Left colon (tissue), 2 donors: ENCODE data around the gene LRPPRC. TPM values are rescaled to one million over a fixed set of nuclear protein-coding genes. Genes with fewer than 3 reads are reported as not detected.
"Not testable (repeated sequence)": the region's sequence is repeated elsewhere in the genome, so short reads cannot be mapped to it uniquely, and the experiment has no call there.

Experiments
- ATAC-seq: fragments of 200-7000 bp; cut with Tn5 transposase; one replicate; pipeline ENCODE4 v1.9.1; 2020; ENCODE audit warnings: mild to moderate bottlenecking, moderate library complexity
- DNase-seq, 2 donors: peaks; one replicate each; pipeline ENCODE4 v3.0.0-alpha.2; 2020
- intact Hi-C, 2 donors: fragments of 100-400 bp; cut with DNase I in 1 of 2; cut with micrococcal nuclease in 1 of 2; formaldehyde crosslinking; loops; one replicate each; pipeline versions ENCODE4 v1.11.2 to v1.14.0; 2022; cut with DNase I, micrococcal nuclease
- total RNA-seq, 2 donors: library from RNA; stranded (reverse); fragmentation: NEBNext Ultra II Directional; extraction: Animal tissue kit (Norgen Biotek cat#: 25700); gene quantifications; one replicate each; pipeline ENCODE4 v1.2.1, GENCODE V29; 2021
- donor health status: DM: no; HTN: no; CAD: no.
- donor health status: DM: yes; HTN: yes; CAD: no.

Gene LRPPRC
- total RNA-seq, 2 donors from 2014 or later, result 98.8 to 110 TPM

- ATAC-seq, result no peak
- DNase-seq, result no peak
- intact Hi-C loops, result no loop called here
These were observed 61.2 kb downstream of the LRPPRC start for GRCh38 chr2:43934567-43934966.

- ATAC-seq (no peak), DNase-seq (no peak)
- intact Hi-C loops, result no loop called here
These were observed 64.5 kb downstream of the LRPPRC start for GRCh38 chr2:43931293-43931692.

DNA sequence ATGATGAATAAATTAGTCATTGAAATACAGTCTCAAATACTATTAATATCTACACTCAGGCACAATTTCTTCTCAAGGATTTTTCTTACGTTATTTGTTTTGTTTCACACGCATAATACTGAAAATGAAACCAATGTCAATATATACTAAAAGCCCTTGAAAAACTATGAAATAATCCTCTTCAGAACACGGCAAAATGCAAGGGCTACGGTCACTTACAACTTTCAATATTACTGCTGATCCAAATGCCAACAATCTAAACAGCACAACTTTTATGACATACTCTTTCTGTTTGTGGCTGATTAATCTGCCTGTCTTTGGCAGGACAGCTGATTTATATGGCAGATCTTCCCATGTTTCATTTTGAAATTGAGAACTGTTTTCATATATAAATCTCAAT is 68.3 kb downstream of the LRPPRC start:
- no peak for DNase-seq
- ATAC-seq, result no peak

DNA sequence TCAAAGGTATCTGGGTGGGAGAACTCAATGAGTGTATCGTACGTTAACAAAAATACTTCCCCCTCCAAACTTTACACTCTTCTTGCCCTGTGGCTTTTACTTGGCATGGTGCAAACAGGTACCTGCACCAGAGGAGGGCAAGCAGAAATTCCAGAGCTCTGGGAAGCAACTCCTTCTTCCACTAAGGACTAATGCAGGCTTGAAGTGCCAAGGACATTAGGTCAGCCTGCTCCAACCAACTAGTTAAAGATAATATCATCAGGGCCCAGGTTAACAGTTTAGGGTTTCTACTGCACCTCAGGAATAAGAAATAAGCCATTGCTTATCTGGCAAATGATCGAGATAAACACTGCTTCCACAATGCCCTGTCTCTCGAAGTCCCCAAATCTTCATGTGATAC is 70.4 kb downstream of the LRPPRC start:
- intact Hi-C loops, result no loop called here
- ATAC-seq (no peak), DNase-seq (no peak)

More for the DNA sequence above, 68.3 kb downstream of the LRPPRC start:
- intact Hi-C loops, result no loop called here

DNA sequence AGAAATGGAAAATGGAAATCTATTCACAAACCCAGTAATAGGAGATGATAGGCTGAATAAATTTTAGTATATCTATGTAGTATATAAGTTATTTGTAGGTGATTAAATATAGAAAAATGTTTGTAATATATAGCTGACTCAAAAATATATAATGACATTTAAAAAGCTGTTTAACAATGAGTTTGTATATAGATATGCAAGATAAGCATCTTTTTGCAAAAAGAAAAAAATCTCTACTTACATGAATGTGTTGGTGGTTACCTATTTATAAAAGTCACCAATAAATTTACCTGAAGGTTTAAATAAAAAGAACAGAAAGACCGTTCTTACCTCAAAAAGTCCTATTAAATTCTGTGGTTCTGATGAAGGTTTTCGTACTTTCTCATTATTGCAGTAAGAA is 71.3 kb downstream of the LRPPRC start:
- no peak for ATAC-seq
- intact Hi-C loops, result no loop called here
- no peak for DNase-seq

DNA sequence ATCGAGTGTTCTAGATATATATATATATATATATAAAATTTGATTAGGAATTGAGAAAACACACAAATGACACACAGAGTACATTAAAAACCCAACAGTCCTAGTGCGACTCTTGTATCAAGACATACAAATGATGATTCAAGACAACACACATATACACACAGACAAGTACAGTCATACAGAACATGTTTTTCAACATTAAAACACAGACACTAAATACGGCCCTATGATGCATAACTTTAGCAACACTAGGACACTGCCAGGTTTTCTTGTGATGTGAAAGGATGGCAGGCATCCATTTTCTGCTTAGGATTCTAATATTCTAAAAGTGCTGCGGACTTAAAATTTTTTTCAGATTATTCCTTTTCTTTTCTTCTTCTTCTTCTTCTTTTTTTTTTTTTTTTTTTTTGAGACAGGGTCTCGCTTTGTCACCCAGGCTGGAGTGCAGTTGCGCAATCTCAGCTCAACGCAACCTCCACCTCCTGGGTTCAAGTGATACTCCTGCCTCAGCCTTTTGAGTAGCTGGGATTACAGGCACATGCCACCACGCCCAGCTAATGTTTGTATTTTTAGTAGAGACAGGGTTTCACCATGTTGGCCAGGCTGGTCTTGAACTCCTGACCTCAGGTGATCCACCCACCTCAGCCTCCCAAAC is 84.5 kb downstream of the LRPPRC start:
- intact Hi-C loops, ATAC-seq: not testable (repeated sequence)

GRCh38 chr2:43906448-43907109 is 89.2 kb downstream of the LRPPRC start:
- intact Hi-C loops, result no loop called here
- DNase-seq (no peak), ATAC-seq (no peak)

More for the DNA sequence above, 84.5 kb downstream of the LRPPRC start:
- not testable (repeated sequence) for DNase-seq

DNA sequence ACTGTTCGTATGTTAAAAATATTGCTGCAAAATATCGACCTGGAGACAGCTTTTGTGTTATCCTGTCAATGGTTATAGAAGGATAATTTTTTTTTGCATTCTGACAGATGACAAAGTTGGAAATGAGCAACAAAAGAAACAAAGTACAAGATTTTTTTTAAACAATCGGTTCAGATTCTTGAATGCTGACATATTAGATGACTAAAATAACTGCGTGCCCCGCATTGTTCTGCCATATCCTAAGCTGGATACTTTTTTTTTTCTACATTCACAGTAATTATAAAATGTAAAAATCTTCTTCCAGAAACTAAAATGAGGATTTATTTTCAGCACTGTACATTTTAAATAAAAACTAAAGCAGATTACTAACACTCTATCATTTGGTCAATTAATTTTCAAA is 89.9 kb downstream of the LRPPRC start:
- no peak for DNase-seq
- ATAC-seq, result no peak
- intact Hi-C loops, result no loop called here

DNA sequence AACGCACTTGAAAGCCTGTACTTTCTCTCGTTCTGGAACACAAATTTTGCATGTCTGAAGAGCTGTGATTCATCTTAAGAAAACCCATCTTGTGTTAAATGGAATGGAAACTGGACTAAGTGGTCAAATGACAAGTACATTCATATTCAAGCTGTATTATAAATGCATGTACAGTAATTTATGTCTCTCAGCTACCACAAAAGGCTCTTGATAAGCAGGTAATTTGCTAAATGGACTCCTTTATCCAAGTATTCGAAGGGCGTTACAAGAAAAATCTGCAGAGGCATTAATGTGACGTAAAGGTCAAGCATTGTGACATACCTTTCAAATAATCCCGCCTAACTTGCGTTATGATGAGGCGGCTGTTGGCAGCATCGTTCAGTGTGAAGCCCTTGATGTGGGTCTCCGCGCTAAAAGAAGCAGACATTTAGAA is 90.4 kb downstream of the LRPPRC start:
- intact Hi-C loops, result no loop called here
- ATAC-seq (no peak), DNase-seq (no peak)

- ATAC-seq, result no peak
- intact Hi-C loops, result loop anchor here in 1 of 2 donors (10.0 kb wide), 1 partner anchor 285 kb away; no protein-coding TSS in a partner anchor
- DNase-seq, result no peak
These were observed 96.2 kb downstream of the LRPPRC start for GRCh38 chr2:43899589-43899988.

GRCh38 chr2:43898838-43899346 is 96.9 kb downstream of the LRPPRC start:
- no peak for ATAC-seq
- intact Hi-C loops, result loop anchor here in 1 of 2 donors (10.0 kb wide), 1 partner anchor 284 kb away; no protein-coding TSS in a partner anchor
- no peak for DNase-seq

GRCh38 chr2:43898134-43898837 is 97.5 kb downstream of the LRPPRC start:
- peak; percentile 96 for ATAC-seq
- intact Hi-C loops, result loop anchor here in 1 of 2 donors (10.0 kb wide), 1 partner anchor 283 kb away; no protein-coding TSS in a partner anchor
- DNase-seq, result peak in 1 of 2 donors; percentile 64

- DNase-seq, result no peak
- ATAC-seq, result no peak
- intact Hi-C loops, result loop anchor here in 1 of 2 donors (10.0 kb wide), 1 partner anchor 283 kb away; no protein-coding TSS in a partner anchor
These were observed 98.3 kb downstream of the LRPPRC start for GRCh38 chr2:43897492-43897891.

GRCh38 chr2:43896906-43897305 is 98.9 kb downstream of the LRPPRC start:
- DNase-seq (no peak), ATAC-seq (no peak)
- intact Hi-C loops, result loop anchor here in 1 of 2 donors (10.0 kb wide), 1 partner anchor 282 kb away; no protein-coding TSS in a partner anchor

- ATAC-seq, result no peak
- intact Hi-C loops, result loop anchor here in 1 of 2 donors (10.0 kb wide), 1 partner anchor 280 kb away; no protein-coding TSS in a partner anchor
- DNase-seq, result no peak
These were observed 101.0 kb downstream of the LRPPRC start for GRCh38 chr2:43894743-43895142.

- intact Hi-C loops, result loop anchor here in 1 of 2 donors (10.0 kb wide), 1 partner anchor 276 kb away; no protein-coding TSS in a partner anchor
- ATAC-seq, result no peak
- no peak for DNase-seq
These were observed 104.9 kb downstream of the LRPPRC start for GRCh38 chr2:43890855-43891254.

- DNase-seq, result no peak
- ATAC-seq, result no peak
These were observed 106.4 kb downstream of the LRPPRC start for GRCh38 chr2:43889416-43889815.

DNA sequence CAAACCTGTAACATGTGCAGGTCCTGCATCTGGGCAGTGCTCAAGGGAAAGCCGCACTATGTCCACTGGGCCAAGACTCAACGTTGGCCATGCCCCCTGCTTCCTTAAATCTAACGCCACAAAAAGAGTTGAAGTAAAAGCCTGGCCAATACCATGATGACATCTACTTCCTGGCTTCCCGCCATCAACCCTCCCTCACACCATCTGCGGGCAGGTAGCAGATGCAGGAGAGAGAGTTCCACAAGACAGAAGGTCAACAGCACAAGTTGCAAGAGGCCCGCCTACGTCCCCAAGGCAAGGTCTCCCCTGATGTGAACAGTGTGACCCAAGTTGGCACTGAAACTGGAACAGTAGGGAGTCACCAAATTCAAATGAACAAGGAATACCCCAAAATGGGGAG is 108.6 kb downstream of the LRPPRC start:
- ATAC-seq (no peak), DNase-seq (no peak)
- intact Hi-C loops, result no loop called here

More at GRCh38 chr2:43889416-43889815, 106.4 kb downstream of the LRPPRC start:
- intact Hi-C loops, result no loop called here

DNA sequence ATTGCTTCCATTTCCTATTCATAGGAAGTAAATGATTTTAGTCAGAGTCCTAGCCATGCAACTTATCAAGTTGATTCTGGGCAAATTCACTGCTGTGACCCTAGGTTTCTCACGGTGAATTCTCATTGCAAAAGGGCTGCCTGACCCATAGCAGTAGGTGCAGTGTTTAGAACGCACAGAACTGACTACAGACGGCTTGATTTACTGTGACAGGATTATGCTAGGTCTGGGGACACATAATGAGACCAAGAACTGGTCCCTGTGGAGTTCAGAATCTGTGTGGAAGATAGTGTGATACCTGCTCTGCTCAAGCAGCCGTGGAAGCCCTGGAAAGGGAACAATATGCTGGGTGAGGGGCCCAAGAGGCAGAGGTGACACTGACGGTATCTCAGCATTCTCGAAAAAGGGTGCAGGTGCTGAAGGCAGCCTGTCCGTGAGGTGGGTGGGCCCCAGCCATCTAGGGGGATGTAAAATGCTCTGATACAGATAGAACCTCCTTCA is 110.6 kb downstream of the LRPPRC start:
- no peak for ATAC-seq

More for the DNA sequence above, 110.6 kb downstream of the LRPPRC start:
- intact Hi-C loops, result no loop called here
- no peak for DNase-seq
